Astrocyte (in vitro differentiated cells and primary cell): ENCODE measurements around the gene SLCO3A1.

Experiments
- CTCF ChIP-seq: IDR thresholded peaks from 2 replicates; pipeline ENCODE4 v1.5.1; 2011; ENCODE audit warnings: low read depth, mild to moderate bottlenecking, inconsistent platforms, low read length, moderate library complexity; ENCODE audit not compliant: insufficient read depth
- EZH2 ChIP-seq: IDR thresholded peaks from 2 replicates; pipeline ENCODE4 v1.6.1; 2012; ENCODE audit warnings: mild to moderate bottlenecking, low read length, inconsistent platforms; ENCODE audit not compliant: insufficient read depth

GRCh38 chr15:92078270-92078669 lies 224.8 kb downstream of the SLCO3A1 start:
- TF ChIP-seq CTCF (no peak), EZH2 (no peak)
